Activated CD4-positive, alpha-beta memory T cell treated with anti-CD3 and anti-CD28 coated beads for 36 hours (primary cell): ENCODE data around the gene UCK1. TPM values are rescaled to one million over a fixed set of nuclear protein-coding genes. Genes with fewer than 3 reads are reported as not detected.

Experiments used
- CTCF ChIA-PET: fragments of 350-600 bp; sonication (Branson Sonifier 250); formaldehyde crosslinking; loops from one replicate; lab custom pipeline; 2021; ENCODE audit warnings: antibody characterized with exemption, inconsistent platforms; lab: Charles Lee
- POLR2A ChIA-PET: fragments of 350-600 bp; sonication (Branson Sonifier 250); formaldehyde crosslinking; loops from one replicate; lab custom pipeline; 2021; ENCODE audit warnings: antibody characterized with exemption; lab: Charles Lee
- DNase-seq: peaks from one replicate; pipeline ENCODE4 v3.0.0-alpha.2; 2020
- H3K27ac Mint-ChIP-seq: one replicate; pipeline ENCODE4 v1.8.0; 2021; ENCODE audit warnings: mixed read lengths
- H3K27me3 Mint-ChIP-seq: one replicate; pipeline ENCODE4 v1.8.0; 2021; ENCODE audit warnings: mixed read lengths
- H3K36me3 Mint-ChIP-seq: one replicate; pipeline ENCODE4 v1.8.0; 2021; ENCODE audit warnings: mixed read lengths
- H3K4me1 Mint-ChIP-seq: one replicate; pipeline ENCODE4 v1.8.0; 2021; ENCODE audit warnings: low read depth, mixed read lengths
- H3K4me3 Mint-ChIP-seq: one replicate; pipeline ENCODE4 v1.8.0; 2021; ENCODE audit warnings: mild to moderate bottlenecking, mixed read lengths
- H3K9me3 Mint-ChIP-seq: one replicate; pipeline ENCODE4 v1.8.0; 2021; ENCODE audit warnings: mixed read lengths
- intact Hi-C: fragments of 100-400 bp; cut with micrococcal nuclease; formaldehyde crosslinking; loops from one replicate; pipeline ENCODE4 v1.15.1; 2023
- total RNA-seq, 2 experiments: library from RNA; stranded (reverse); gene quantifications; one replicate each; pipeline ENCODE4 v1.2.3, GENCODE V29; 2021

The UCK1 gene
- total RNA-seq, 2 experiments from 2014 or later = 15.7 to 18.6 TPM

- DNase-seq = no peak
- intact Hi-C loops = no loop called here
These were observed 54.2 kb downstream of the UCK1 start for GRCh38 chr9:131476777-131477345.

DNA sequence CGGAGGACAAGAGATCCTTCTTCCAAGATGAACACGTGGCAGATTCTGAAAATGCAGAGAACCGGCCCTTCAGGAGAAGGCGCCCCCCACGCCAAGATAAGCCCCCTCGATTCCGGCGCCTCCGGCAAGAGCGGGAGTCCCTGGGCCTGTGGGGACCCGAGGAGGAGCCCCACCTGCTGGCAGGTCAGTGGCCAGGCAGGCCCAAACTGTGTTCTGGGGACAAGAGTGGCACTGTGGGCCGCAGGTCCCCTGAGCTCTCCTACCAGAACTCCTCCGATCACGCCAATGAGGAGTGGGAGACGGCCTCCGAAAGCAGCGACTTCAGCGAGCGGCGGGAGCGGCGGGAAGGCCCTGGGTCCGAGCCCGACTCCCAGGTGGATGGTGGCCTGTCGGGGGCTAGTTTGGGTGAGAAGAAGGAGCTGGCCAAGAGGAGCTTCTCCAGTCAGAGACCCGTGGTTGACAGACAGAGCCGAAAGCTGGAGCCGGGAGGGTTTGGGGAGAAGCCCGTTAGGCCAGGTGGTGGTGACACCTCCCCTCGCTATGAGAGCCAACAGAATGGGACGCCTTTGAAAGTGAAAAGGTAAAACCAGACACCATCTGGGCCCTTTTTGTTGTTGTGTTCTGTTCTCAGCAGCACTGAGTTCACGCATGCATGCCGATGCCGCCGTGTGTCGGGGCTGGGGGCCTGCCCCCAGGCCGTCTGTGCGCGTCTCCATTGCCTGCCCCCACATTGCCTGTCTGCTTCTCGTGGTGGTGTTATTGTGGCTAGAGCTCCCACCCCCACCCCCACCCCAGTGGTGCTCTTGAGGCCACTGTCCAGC lies 54.9 kb downstream of the UCK1 start:
- CTCF ChIA-PET = interaction anchor here (0.6 to 3.0 kb wide), 2 partner anchors 127 to 299 kb away, joined by 4 to 11 read pairs; no protein-coding TSS in a partner anchor
- H3K4me1 Mint-ChIP-seq = peaks cover 11% of the 10 kb centered on the region
- intact Hi-C loops = no loop called here

More at GRCh38 chr9:131476777-131477345, 54.2 kb downstream of the UCK1 start:
- Mint-ChIP-seq H3K4me1 (peaks cover 11% of the 10 kb centered on the region), H3K4me3 (no peak overlapping the region), H3K36me3 (peaks cover 34% of the 10 kb centered on the region), H3K27ac (no peak overlapping the region), H3K9me3 (no peaks in the 10 kb centered on the region), H3K27me3 (no peaks in the 10 kb centered on the region)
- ChIA-PET CTCF (interaction anchor here (0.6 to 3.0 kb wide), 5 partner anchors 15 to 732 kb away, joined by 3 to 11 read pairs (median 4); no protein-coding TSS in a partner anchor), POLR2A (no interaction called here)

GRCh38 chr9:131475111-131475955 lies 55.7 kb downstream of the UCK1 start:
- no peaks in the 10 kb centered on the region for H3K9me3 Mint-ChIP-seq
- H3K4me3 Mint-ChIP-seq = no peak overlapping the region
- peaks cover 11% of the 10 kb centered on the region for H3K4me1 Mint-ChIP-seq
- no peaks in the 10 kb centered on the region for H3K27me3 Mint-ChIP-seq
- CTCF ChIA-PET = interaction anchor here (1.0 to 3.0 kb wide), 3 partner anchors 10 to 126 kb away, joined by 3 to 11 read pairs (median 3); no protein-coding TSS in a partner anchor
- POLR2A ChIA-PET = no interaction called here
- intact Hi-C loops = no loop called here
- no peak overlapping the region for H3K27ac Mint-ChIP-seq
- DNase-seq = no peak
- peaks cover 45% of the 10 kb centered on the region for H3K36me3 Mint-ChIP-seq

More for the DNA sequence above, 54.9 kb downstream of the UCK1 start:
- H3K4me3 Mint-ChIP-seq = no peak overlapping the region
- POLR2A ChIA-PET = no interaction called here
- H3K27ac Mint-ChIP-seq = no peak overlapping the region
- H3K27me3 Mint-ChIP-seq = no peaks in the 10 kb centered on the region
- no peak for DNase-seq
- peaks cover 39% of the 10 kb centered on the region for H3K36me3 Mint-ChIP-seq
- no peaks in the 10 kb centered on the region for H3K9me3 Mint-ChIP-seq

DNA sequence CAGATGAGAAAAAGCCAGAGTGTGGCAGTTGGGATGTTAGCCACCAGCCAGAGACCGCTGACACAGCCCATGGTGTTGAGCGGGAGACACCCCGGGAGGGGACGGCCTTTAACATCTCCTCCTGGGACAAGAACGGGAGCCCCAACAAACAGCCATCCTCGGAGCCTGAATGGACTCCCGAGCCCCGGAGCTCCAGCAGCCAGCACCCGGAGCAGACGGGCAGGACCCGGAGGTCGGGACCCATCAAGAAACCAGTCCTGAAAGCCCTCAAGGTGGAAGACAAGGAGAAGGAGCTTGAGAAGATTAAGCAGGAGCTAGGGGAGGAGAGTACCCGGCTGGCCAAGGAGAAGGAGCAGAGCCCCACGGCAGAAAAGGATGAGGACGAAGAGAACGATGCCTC lies 56.4 kb downstream of the UCK1 start:
- peaks cover 6% of the 10 kb centered on the region for H3K4me1 Mint-ChIP-seq
- H3K4me3 Mint-ChIP-seq = no peak overlapping the region
- H3K9me3 Mint-ChIP-seq = no peaks in the 10 kb centered on the region
- H3K27ac Mint-ChIP-seq = no peak overlapping the region
- H3K36me3 Mint-ChIP-seq = peaks cover 47% of the 10 kb centered on the region
- ChIA-PET CTCF (interaction anchor here (1.0 to 3.0 kb wide), 3 partner anchors 9 to 125 kb away, joined by 3 to 11 read pairs (median 3); no protein-coding TSS in a partner anchor), POLR2A (no interaction called here)
- DNase-seq = no peak
- intact Hi-C loops = no loop called here
- H3K27me3 Mint-ChIP-seq = no peaks in the 10 kb centered on the region

DNA sequence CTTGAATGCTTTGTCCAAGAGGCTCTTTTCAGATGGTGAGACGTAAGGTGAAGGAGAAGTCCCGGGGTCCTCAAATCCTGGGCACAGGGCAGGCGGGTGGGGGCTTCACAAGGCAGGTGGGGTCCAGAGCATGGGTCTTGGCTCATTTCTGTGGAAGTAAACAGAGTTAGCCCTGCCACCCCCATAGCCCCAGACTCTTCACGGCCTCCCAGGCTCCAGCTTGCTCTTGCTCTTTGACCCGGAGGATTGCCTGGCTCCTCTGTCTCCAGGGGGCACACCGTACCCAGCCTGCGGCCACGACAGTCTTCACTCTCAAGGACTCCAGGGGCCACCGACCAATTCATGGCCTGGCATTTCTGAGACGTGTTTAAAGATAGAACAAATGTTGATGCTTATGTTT lies 57.2 kb downstream of the UCK1 start:
- no peaks in the 10 kb centered on the region for H3K9me3 Mint-ChIP-seq
- H3K27ac Mint-ChIP-seq = no peak overlapping the region
- H3K4me1 Mint-ChIP-seq = peaks cover 2% of the 10 kb centered on the region
- intact Hi-C loops = no loop called here
- H3K27me3 Mint-ChIP-seq = no peaks in the 10 kb centered on the region
- POLR2A ChIA-PET = no interaction called here
- H3K4me3 Mint-ChIP-seq = no peak overlapping the region
- H3K36me3 Mint-ChIP-seq = peaks cover 43% of the 10 kb centered on the region
- CTCF ChIA-PET = interaction anchor here (1.4 to 3.0 kb wide), 2 partner anchors 25 to 124 kb away, joined by 3 to 11 read pairs; no protein-coding TSS in a partner anchor
- DNase-seq = no peak

Other genes with a start within 250 kb of the UCK1 start
- not detected for gene PLPP7, start 241.5 kb downstream of the UCK1 start, total RNA-seq
- 100 to 1,000 TPM; 127 to 135 TPM for gene PRRC2B, start 137.2 kb downstream of the UCK1 start, total RNA-seq
- 10 to 100 TPM; 42.8 to 43.2 TPM for gene POMT1, start 28.3 kb downstream of the UCK1 start, total RNA-seq
- gene PRRT1B, start 14.3 kb upstream of the UCK1 start, total RNA-seq = not detected
- 10 to 100 TPM; 91.9 to 92.3 TPM for gene RAPGEF1, start 208.8 kb upstream of the UCK1 start, total RNA-seq